Activated naive CD4-positive, alpha-beta T cell treated with anti-CD3 and anti-CD28 coated beads, Interleukin-2, amount 50 U/mL, for 24 hours (primary cell): ENCODE results near the gene C1orf50.
"Not testable (repeated sequence)": the region's sequence is repeated elsewhere in the genome, so short reads cannot be mapped to it uniquely, and the experiment has no call there.

Experiments
- H3K27ac Mint-ChIP-seq: one replicate; pipeline ENCODE4 v1.8.0; 2021; ENCODE audit warnings: mild to moderate bottlenecking, mixed read lengths
- H3K27me3 Mint-ChIP-seq: one replicate; pipeline ENCODE4 v1.8.0; 2021; ENCODE audit warnings: mixed read lengths
- H3K36me3 Mint-ChIP-seq: one replicate; pipeline ENCODE4 v1.8.0; 2021; ENCODE audit warnings: mixed read lengths
- H3K4me1 Mint-ChIP-seq: one replicate; pipeline ENCODE4 v1.8.0; 2021; ENCODE audit warnings: mixed read lengths
- H3K4me3 Mint-ChIP-seq: one replicate; pipeline ENCODE4 v1.8.0; 2021; ENCODE audit warnings: mild to moderate bottlenecking, mixed read lengths
- H3K9me3 Mint-ChIP-seq: one replicate; pipeline ENCODE4 v1.8.0; 2021; ENCODE audit warnings: mixed read lengths

The C1orf50 gene

DNA sequence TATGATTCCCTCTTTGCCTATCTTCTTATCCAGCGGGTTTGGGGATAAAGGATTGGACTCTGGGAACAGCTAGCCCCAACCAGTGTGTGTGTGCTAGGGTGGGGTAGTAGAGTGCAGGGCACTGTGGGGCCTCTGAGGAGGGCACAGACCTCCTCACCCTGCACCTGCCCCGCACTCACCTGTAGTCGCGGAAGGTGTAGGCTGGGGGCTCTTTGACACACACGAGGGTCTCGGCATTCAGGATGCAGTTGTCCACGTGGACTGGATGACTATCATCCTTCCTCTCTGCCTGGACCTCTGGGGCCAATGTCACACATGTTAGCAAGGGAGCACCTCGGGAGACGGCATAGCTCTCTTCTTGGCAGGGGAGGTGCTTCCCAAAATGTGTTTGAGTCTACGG, 19.0 kb upstream of the C1orf50 start:
- no peak overlapping the region for H3K27ac Mint-ChIP-seq

DNA sequence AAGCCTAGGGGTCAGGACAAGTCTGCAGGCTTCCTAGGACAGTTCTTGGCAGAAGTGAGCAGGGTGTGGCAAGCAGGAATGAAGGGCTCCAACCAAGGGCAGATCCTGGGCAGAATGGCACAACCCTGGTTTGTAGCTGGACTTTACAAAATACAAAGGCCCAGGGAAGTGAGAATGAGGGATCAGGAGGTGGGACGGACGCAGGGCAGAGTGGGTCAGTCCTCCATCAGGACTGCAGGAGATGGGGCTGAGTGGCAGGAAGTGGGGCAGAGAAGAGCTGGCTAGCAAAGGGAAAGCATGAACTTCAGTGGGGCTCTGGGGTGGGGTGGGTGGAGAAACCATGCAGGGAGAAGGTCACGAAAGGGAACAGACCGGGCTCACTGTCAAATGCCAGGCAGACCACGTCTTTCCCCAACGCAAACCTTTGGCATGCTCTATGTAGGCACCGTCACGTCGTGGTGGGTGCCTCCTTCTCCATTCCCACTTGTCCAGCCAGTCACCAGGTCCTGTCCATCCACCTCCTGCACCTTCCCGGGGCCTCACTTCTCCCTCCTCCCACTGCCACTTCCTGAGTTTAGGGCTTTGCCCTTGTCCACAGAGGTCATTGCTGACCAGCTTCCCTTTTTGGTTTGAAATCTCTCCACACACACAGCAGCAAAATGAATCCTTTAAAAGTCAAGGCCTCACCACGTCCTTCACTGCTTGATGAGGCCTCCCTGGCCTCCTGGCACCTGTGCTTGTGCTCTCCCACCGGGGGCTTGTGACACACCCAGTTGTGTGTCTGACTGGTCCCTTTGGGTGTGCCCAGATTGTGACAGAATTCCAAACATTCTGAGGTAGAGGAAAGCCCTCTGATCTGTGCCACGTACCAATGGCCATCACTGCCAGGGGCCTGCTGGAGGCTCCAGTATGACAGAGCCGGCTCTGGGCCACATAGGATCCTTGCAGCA, 18.3 kb upstream of the C1orf50 start:
- H3K27me3 Mint-ChIP-seq, result no peaks in the 10 kb centered on the region
- no peaks in the 10 kb centered on the region for H3K4me1 Mint-ChIP-seq
- no peak overlapping the region for H3K4me3 Mint-ChIP-seq
- no peak overlapping the region for H3K27ac Mint-ChIP-seq
- H3K9me3 Mint-ChIP-seq, result no peaks in the 10 kb centered on the region
- peaks cover 20% of the 10 kb centered on the region for H3K36me3 Mint-ChIP-seq

More for the DNA sequence above, 19.0 kb upstream of the C1orf50 start:
- peaks cover 19% of the 10 kb centered on the region for H3K36me3 Mint-ChIP-seq
- H3K27me3 Mint-ChIP-seq, result no peaks in the 10 kb centered on the region
- no peaks in the 10 kb centered on the region for H3K4me1 Mint-ChIP-seq
- H3K9me3 Mint-ChIP-seq, result no peaks in the 10 kb centered on the region
- H3K4me3 Mint-ChIP-seq, result no peak overlapping the region

- Mint-ChIP-seq H3K4me1 (no peaks in the 10 kb centered on the region), H3K9me3 (no peaks in the 10 kb centered on the region), H3K27ac (no peak overlapping the region), H3K27me3 (no peaks in the 10 kb centered on the region), H3K36me3 (peaks cover 25% of the 10 kb centered on the region), H3K4me3 (no peak overlapping the region)
Observed at GRCh38 chr1:42750041-42750440, 17.0 kb upstream of the C1orf50 start.

GRCh38 chr1:42751511-42752070, 15.5 kb upstream of the C1orf50 start:
- H3K4me1 Mint-ChIP-seq, H3K27me3 Mint-ChIP-seq, H3K9me3 Mint-ChIP-seq, H3K27ac Mint-ChIP-seq, H3K4me3 Mint-ChIP-seq: not testable (repeated sequence)
- H3K36me3 Mint-ChIP-seq, result peaks cover 32% of the 10 kb centered on the region

DNA sequence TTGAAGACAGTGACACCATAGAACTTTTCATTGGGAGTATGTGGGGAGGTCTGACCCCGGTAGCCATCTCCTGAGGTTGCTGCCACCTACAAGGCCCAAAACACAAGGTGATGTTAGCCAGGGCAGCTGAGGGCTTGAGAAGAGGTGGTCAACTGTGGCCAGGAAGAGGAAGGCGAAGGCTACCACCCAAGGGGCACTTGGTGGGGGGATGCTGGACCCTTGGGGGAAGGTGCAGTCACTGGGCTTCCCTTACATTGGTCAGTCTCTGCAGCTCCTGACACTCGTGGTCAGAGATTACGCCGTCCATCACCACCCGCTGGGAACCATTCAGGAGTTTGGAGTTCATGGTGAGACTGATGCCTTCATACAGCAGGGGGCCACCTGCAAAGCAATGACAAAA, 14.8 kb upstream of the C1orf50 start:
- no peaks in the 10 kb centered on the region for H3K9me3 Mint-ChIP-seq
- H3K27me3 Mint-ChIP-seq, result no peaks in the 10 kb centered on the region
- H3K4me3 Mint-ChIP-seq, result no peak overlapping the region
- peaks cover 4% of the 10 kb centered on the region for H3K4me1 Mint-ChIP-seq
- H3K36me3 Mint-ChIP-seq, result peaks cover 36% of the 10 kb centered on the region
- H3K27ac Mint-ChIP-seq, result no peak overlapping the region

DNA sequence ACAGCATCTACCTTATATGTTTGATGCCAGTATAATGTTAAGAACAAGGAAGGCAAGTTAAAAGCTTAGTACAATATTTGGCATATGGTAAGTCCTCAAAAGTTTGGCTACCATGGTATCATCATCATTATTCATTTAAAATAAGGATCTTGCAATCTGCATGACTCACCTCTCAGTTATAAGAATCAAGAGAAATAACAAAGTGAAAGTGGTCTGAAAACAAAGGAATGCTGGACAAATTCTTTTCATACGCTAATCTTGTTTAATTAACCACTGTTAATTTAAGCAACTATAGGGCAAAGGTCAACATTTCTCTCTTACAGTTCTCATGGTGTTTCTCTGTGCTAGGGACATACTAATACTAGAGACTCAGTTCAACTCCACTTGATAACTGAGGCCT, 14.0 kb upstream of the C1orf50 start:
- H3K4me3 Mint-ChIP-seq, result no peak overlapping the region
- H3K4me1 Mint-ChIP-seq, result peaks cover 4% of the 10 kb centered on the region
- H3K9me3 Mint-ChIP-seq, result no peaks in the 10 kb centered on the region
- peaks cover 36% of the 10 kb centered on the region for H3K36me3 Mint-ChIP-seq
- H3K27ac Mint-ChIP-seq, result no peak overlapping the region
- H3K27me3 Mint-ChIP-seq, result no peaks in the 10 kb centered on the region

- H3K27ac Mint-ChIP-seq, result peak overlapping the region; percentile 59
- H3K36me3 Mint-ChIP-seq, result peaks cover 21% of the 10 kb centered on the region
- H3K4me1 Mint-ChIP-seq, result peaks cover 4% of the 10 kb centered on the region
- no peaks in the 10 kb centered on the region for H3K27me3 Mint-ChIP-seq
- H3K4me3 Mint-ChIP-seq, result no peak overlapping the region
- no peaks in the 10 kb centered on the region for H3K9me3 Mint-ChIP-seq
Observed at GRCh38 chr1:42756956-42757891, 9.8 kb upstream of the C1orf50 start.

DNA sequence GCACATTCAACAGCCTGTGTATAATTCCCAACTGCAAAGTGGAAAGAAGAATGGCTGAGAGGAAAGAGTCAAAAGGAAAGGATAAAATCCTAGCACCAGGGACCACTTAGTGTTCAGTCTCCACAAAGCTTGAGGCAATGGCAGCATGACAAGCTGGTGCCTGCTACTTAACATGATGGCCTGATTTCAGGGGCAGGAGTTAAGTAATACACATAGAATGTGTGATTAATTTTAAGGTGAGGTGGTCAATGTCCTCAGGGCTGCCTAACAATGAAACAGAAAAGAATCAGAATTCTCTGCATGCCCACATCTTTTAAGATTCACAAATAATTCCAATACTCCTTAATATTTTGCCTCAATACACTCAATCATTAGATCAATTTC, 9.2 kb upstream of the C1orf50 start:
- Mint-ChIP-seq H3K27me3 (no peaks in the 10 kb centered on the region), H3K4me1 (peaks cover 7% of the 10 kb centered on the region), H3K36me3 (peaks cover 18% of the 10 kb centered on the region), H3K4me3 (no peak overlapping the region), H3K9me3 (no peaks in the 10 kb centered on the region), H3K27ac (no peak overlapping the region)

DNA sequence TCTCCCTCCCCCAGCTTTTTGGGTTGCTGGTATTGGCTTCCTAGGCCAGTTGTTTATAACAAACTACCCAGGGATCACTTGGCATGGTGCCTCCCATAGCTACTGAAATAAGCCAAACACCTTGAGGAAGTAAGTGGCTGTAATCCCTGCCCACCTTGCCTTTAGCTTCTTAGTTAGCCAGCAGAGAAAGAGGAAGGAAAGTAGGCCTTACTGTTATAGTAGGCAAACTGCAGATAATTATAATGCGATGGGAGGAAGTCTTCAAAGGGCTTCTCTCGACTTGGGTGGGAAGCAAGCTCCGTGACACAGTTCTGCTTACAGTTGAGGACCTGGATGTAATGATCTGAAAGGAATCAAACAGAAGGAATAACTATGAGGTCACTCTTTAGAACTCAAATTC, 8.4 kb upstream of the C1orf50 start:
- H3K27ac Mint-ChIP-seq, result no peak overlapping the region
- H3K36me3 Mint-ChIP-seq, result peaks cover 15% of the 10 kb centered on the region
- no peaks in the 10 kb centered on the region for H3K9me3 Mint-ChIP-seq
- H3K4me1 Mint-ChIP-seq, result peaks cover 7% of the 10 kb centered on the region
- no peak overlapping the region for H3K4me3 Mint-ChIP-seq
- H3K27me3 Mint-ChIP-seq, result no peaks in the 10 kb centered on the region

- Mint-ChIP-seq H3K27me3 (no peaks in the 10 kb centered on the region), H3K36me3 (peaks cover 12% of the 10 kb centered on the region), H3K4me3 (no peak overlapping the region), H3K9me3 (no peaks in the 10 kb centered on the region), H3K4me1 (peaks cover 7% of the 10 kb centered on the region), H3K27ac (no peak overlapping the region)
Observed at GRCh38 chr1:42759114-42759513, 7.9 kb upstream of the C1orf50 start.

DNA sequence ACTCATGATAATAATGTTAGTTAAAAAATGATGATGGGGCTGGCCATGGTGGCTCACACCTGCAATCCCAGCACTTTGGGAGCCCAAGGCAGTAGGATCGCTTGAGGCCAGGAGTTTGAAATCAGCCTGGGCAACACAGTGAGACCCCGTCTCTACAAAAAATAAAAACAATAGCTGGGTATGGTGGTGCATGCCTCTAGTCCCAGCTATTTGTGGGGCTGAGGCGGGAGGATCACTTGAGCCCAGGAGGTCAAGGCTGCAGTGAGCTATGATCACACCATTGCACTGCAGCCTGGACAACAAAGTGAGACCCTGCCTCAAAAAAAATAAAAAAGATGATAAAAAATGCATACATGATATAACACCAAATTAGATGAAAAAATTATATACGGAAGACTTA, 5.5 kb upstream of the C1orf50 start:
- Mint-ChIP-seq H3K9me3 (no peaks in the 10 kb centered on the region), H3K27ac (no peak overlapping the region), H3K4me3 (no peak overlapping the region), H3K36me3 (peaks cover 4% of the 10 kb centered on the region), H3K27me3 (no peaks in the 10 kb centered on the region), H3K4me1 (peaks cover 7% of the 10 kb centered on the region)

- no peaks in the 10 kb centered on the region for H3K9me3 Mint-ChIP-seq
Observed at GRCh38 chr1:42762269-42762668, 4.8 kb upstream of the C1orf50 start.

DNA sequence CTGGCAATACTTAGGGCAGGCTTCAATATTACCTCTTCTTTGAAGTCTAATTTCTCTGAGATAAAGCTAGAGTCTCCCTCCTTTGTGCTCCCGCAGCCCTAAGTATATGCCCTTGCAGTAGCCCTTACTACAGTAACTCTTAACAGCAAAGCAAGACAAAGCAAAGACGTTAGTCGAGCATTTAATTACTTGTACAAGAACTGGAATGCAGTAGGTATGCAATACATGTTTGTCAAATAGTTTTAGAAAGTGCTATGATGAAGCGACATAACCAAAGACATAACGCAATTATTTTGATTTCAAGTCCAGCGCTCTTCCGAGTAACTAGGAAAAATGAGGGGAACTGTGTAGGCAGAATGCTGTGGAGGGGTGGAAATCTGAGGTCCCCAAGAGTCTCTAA, 1.8 kb upstream of the C1orf50 start:
- Mint-ChIP-seq H3K36me3 (peaks cover 3% of the 10 kb centered on the region), H3K27ac (no peak overlapping the region)

More at GRCh38 chr1:42762269-42762668, 4.8 kb upstream of the C1orf50 start:
- Mint-ChIP-seq H3K4me3 (no peak overlapping the region), H3K36me3 (no peaks in the 10 kb centered on the region), H3K27ac (no peak overlapping the region), H3K4me1 (peaks cover 4% of the 10 kb centered on the region), H3K27me3 (no peaks in the 10 kb centered on the region)

GRCh38 chr1:42765832-42766740, 963 bp upstream of the C1orf50 start:
- Mint-ChIP-seq H3K9me3 (no peaks in the 10 kb centered on the region), H3K36me3 (peaks cover 8% of the 10 kb centered on the region), H3K4me1 (peaks cover 32% of the 10 kb centered on the region), H3K27ac (no peak overlapping the region), H3K4me3 (no peak overlapping the region), H3K27me3 (no peaks in the 10 kb centered on the region)

More for the DNA sequence above, 1.8 kb upstream of the C1orf50 start:
- Mint-ChIP-seq H3K27me3 (no peaks in the 10 kb centered on the region), H3K4me1 (peaks cover 24% of the 10 kb centered on the region), H3K4me3 (no peak overlapping the region), H3K9me3 (no peaks in the 10 kb centered on the region)
